Tibial artery (tissue), 4 donors: ENCODE data around the gene PPP1R14C.

Experiments used
- DNase-seq, 2 donors: peaks; one replicate each; pipeline ENCODE4 v3.0.0-alpha.2; 2019
- H3K27ac ChIP-seq, 2 donors: fragments of 200-600 bp; sonication (generic) in 1 of 2; 1 replicate in 1 of 2; 2 replicates in 1 of 2; pipeline ENCODE4 v1.5.1; 2018 to 2019; ENCODE audit warnings: mild to moderate bottlenecking in 1 of 2
- H3K27me3 ChIP-seq, 2 donors: fragments of 200-600 bp; sonication (generic) in 1 of 2; one replicate each; pipeline versions ENCODE4 v1.5.1 to v1.6.0; 2016 to 2019
- H3K36me3 ChIP-seq, 3 donors: fragments of 200-600 bp; sonication (generic) in 2 of 3; one replicate each; pipeline ENCODE4 v1.5.1; 2016 to 2019; ENCODE audit warnings: mild to moderate bottlenecking in 2 of 3
- H3K4me1 ChIP-seq, 4 donors: fragments of 200-600 bp; sonication (generic) in 2 of 4; 1 replicate in 3 of 4; 2 replicates in 1 of 4; pipeline ENCODE4 v1.5.1; 2016 to 2019
- H3K4me3 ChIP-seq, 2 donors: fragments of 200-600 bp; sonication (generic) in 1 of 2; 1 replicate in 1 of 2; 2 replicates in 1 of 2; pipeline ENCODE4 v1.5.1; 2018 to 2019; ENCODE audit warnings: mild to moderate bottlenecking in 2 of 2
- H3K9me3 ChIP-seq, 3 donors: fragments of 200-600 bp; sonication (generic) in 1 of 3; one replicate each; pipeline ENCODE4 v1.5.1; 2016 to 2019
- CTCF ChIP-seq, 2 experiments: fragments of 200-600 bp in 1 of 2; fragments of 450-650 bp in 1 of 2; IDR thresholded peaks; one replicate each; pipeline ENCODE4 v1.5.1; 2017 to 2019; ENCODE audit warnings: antibody characterized with exemption in 2 of 2, mild to moderate bottlenecking in 1 of 2, moderate library complexity in 1 of 2
- intact Hi-C: fragments of 100-400 bp; cut with DNase I; formaldehyde crosslinking; loops from one replicate; pipeline ENCODE4 v1.15.0; 2023; ENCODE audit warnings: low total_unique reads

PPP1R14C gene

GRCh38 chr6:150261997-150262697 lies 119.3 kb downstream of the PPP1R14C start:
- no peak overlapping the region for H3K27ac ChIP-seq
- intact Hi-C loops: no loop called here
- no peaks in the 10 kb centered on the region for H3K36me3 ChIP-seq
- no peak for TF ChIP-seq CTCF (IDR thresholded peaks at IDR 0.05)
- no peaks in the 10 kb centered on the region for H3K9me3 ChIP-seq
- no peak overlapping the region for H3K4me3 ChIP-seq
- H3K4me1 ChIP-seq: peaks cover 0 to 5% (median under 1%) of the 10 kb centered on the region in 4 donors
- no peaks in the 10 kb centered on the region for H3K27me3 ChIP-seq
- no peak for DNase-seq

GRCh38 chr6:150263765-150264404 lies 121.0 kb downstream of the PPP1R14C start:
- no peaks in the 10 kb centered on the region for H3K27me3 ChIP-seq
- intact Hi-C loops: no loop called here
- H3K27ac ChIP-seq: no peak overlapping the region
- H3K4me3 ChIP-seq: no peak overlapping the region
- no peaks in the 10 kb centered on the region for H3K9me3 ChIP-seq
- H3K4me1 ChIP-seq: peaks cover 0 to 16% (median 10%) of the 10 kb centered on the region in 4 donors
- no peak for DNase-seq
- H3K36me3 ChIP-seq: no peaks in the 10 kb centered on the region
- TF ChIP-seq CTCF (IDR thresholded peaks at IDR 0.05): no peak

- H3K27ac ChIP-seq: no peak overlapping the region
- H3K27me3 ChIP-seq: no peaks in the 10 kb centered on the region
- no peak for DNase-seq
- intact Hi-C loops: no loop called here
- H3K4me3 ChIP-seq: no peak overlapping the region
- H3K36me3 ChIP-seq: no peaks in the 10 kb centered on the region
- H3K9me3 ChIP-seq: no peaks in the 10 kb centered on the region
- TF ChIP-seq CTCF (IDR thresholded peaks at IDR 0.05): no peak
- peaks cover 0 to 16% (median 10%) of the 10 kb centered on the region in 4 donors for H3K4me1 ChIP-seq
Measured at GRCh38 chr6:150266309-150266708, 123.5 kb downstream of the PPP1R14C start.

- TF ChIP-seq CTCF (IDR thresholded peaks at IDR 0.05): no peak
- no peak for DNase-seq
- Histone ChIP-seq H3K27ac (no peak overlapping the region), H3K27me3 (no peaks in the 10 kb centered on the region), H3K9me3 (no peaks in the 10 kb centered on the region), H3K4me3 (no peak overlapping the region), H3K36me3 (no peaks in the 10 kb centered on the region), H3K4me1 (peaks cover 0 to 16% (median 10%) of the 10 kb centered on the region in 4 donors)
- intact Hi-C loops: no loop called here
Measured at GRCh38 chr6:150266963-150267685, 124.3 kb downstream of the PPP1R14C start.

- peak; percentile 31 to 69 for DNase-seq
- no peaks in the 10 kb centered on the region for H3K27me3 ChIP-seq
- H3K27ac ChIP-seq: no peak overlapping the region
- H3K36me3 ChIP-seq: no peaks in the 10 kb centered on the region
- no peak overlapping the region for H3K4me3 ChIP-seq
- no peaks in the 10 kb centered on the region for H3K9me3 ChIP-seq
- no peak for TF ChIP-seq CTCF (IDR thresholded peaks at IDR 0.05)
- intact Hi-C loops: no loop called here
- peaks cover 0 to 16% (median 10%) of the 10 kb centered on the region in 4 donors for H3K4me1 ChIP-seq
Measured at GRCh38 chr6:150267686-150268561, 125.1 kb downstream of the PPP1R14C start.
